KBM-7 (cell line): ENCODE measurements around the gene CST7.

Source experiments
- DNase-seq: peaks from one replicate; pipeline ENCODE4 v3.0.0-alpha.2; 2015
- in situ Hi-C: fragments of 300-500 bp; cut with MboI; formaldehyde crosslinking; loops from 2 replicates; pipeline ENCODE4 v1.14.3; 2020; ENCODE audit warnings: low sequenced_read_pairs, low pct_unique_long_range_greater_than_20kb, mixed read lengths

Gene CST7

DNA sequence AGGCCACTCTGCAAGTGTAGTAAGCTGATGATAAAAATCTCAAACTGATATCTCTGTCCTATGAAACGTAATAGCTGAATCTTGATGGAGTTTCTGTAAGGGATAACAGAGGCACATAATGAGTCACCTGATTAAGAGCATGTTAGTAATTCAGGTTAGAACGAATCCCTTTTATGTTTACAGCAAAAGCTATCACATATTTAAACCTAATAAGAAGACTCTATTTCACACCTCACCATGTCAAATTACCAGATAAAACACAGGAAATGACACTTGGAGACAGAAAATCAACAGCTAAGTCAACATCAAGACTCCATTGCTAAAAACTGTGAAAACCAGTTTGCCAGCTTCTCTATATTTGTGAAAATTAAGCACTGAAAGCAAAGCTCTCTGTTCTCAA lies 11.8 kb downstream of the CST7 start:
- in situ Hi-C loops: no loop called here
- DNase-seq: no peak

DNA sequence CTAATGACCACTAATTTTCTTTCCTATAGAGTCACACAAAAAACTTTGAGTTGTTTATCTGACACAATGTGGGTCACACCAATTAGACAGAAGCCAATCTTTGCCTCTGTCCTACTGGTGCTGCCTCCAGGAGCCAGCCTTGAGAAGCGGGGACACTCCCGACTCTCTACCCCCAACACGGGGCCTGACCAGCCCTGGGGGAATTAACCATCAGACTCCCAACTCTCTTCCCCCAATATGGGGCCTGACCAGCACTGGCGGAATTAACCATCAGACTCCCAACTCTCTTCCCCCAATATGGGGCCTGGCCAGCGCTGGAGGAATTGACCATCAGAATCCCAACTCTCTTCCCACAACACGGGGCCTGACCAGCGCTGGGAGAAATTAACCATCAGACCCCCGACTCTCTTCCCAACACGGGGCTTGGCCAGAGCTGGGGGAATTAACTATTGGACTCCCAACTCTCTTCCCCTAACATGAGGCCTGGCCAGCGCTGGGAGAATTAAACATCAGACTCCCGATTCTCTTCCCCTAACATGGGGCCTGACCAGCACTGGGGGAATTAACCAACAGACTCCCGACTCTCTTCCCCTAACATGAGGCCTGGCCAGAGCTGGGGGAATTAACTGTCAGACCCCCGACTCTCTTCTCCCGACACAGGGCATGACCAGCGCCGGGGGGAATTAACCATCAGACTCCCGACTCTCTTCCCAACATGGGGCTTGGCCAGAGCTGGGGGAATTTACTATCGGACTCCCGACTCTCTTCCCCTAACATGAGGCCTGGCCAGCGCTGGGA lies 12.5 kb downstream of the CST7 start:
- DNase-seq: no peak
- in situ Hi-C loops: no loop called here

DNA sequence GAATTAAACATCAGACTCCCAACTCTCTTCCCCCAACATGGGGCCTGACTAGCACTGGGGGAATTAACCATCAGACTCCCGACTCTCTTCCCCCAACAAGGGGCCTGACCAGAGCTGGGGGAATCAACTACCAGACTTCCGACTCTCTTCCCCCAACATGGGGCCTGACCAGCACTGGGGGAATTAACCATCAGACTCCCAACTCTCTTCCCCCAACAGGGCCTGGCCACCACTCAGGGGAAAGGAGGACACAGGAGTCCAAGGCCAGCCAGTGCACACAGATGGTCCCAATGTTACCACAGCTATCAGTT lies 13.1 kb downstream of the CST7 start:
- in situ Hi-C loops: no loop called here
- no peak for DNase-seq

DNA sequence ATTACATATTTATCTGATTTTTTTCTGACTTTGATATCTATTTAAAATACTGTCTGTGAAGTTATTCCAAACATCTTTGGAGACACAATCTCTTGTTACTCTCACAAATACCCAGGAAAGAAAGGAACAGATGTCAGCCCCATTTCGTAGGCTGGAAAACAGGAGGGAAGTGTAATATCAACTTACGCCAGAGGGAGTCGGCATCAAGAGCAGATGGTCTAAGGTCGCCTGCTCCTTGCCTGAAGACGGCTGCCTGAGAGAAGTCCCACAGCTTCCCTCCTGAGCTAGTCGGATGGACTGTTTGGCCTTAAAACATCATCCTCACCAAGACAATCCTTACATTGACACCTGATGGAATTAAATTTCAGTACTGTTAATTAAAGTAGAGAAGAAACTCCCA lies 13.4 kb downstream of the CST7 start:
- in situ Hi-C loops: no loop called here
- DNase-seq: no peak

DNA sequence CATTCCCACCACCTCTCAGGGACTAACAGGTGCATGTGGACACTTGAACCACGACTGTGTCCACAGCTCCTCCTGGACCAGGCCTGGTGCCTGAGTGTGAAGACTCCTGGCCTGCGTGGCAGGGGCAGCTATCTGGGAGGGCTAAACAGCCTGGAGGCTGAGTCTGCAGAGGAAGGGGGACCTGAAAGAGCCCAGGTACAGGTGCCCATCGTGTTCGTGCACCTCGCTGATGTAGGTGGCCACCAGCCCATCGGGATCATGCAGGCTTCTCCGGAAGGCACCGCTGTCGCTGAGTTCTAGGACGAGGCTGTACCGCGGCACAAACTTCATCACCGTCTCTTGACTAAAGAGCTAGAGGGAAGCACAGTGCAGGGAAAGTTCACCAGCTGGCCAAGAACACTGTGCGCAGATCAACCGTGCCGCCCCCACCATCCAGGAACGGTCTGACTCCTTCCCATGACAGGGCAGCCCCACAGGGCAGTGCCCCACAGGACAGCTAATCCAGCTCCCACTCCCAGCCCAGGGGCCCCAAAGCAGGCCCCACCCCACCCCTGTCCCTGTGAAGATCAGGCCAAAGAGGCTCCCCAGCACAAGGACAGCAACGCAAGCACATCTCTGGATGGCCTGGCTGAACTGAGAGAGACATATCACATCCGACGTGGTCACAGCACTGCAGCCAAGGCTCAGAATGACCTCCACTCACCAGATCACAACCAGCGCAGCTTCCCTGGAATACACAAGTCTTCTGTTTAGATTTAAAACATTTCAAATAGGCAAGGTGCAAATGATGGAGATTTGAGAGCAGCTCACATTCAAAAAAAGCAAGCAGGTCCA lies 14.8 kb downstream of the CST7 start:
- no peak for DNase-seq
- in situ Hi-C loops: no loop called here

DNA sequence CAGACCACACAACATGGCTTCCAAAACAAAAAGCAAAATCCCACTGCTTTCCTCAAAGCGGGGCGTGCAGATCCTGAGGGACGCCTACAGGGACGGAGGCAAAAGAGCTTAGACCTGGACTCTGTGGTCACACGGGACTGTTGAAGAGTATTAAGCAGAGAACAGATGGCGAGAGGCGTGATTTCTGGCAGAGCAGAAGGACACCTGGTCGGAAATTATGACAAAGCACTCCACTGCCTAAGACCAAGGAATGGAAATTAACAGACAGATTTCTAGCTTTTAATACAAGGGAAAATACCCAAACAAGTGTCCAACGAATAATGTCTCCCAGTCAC lies 15.4 kb downstream of the CST7 start:
- in situ Hi-C loops: no loop called here
- DNase-seq: no peak

DNA sequence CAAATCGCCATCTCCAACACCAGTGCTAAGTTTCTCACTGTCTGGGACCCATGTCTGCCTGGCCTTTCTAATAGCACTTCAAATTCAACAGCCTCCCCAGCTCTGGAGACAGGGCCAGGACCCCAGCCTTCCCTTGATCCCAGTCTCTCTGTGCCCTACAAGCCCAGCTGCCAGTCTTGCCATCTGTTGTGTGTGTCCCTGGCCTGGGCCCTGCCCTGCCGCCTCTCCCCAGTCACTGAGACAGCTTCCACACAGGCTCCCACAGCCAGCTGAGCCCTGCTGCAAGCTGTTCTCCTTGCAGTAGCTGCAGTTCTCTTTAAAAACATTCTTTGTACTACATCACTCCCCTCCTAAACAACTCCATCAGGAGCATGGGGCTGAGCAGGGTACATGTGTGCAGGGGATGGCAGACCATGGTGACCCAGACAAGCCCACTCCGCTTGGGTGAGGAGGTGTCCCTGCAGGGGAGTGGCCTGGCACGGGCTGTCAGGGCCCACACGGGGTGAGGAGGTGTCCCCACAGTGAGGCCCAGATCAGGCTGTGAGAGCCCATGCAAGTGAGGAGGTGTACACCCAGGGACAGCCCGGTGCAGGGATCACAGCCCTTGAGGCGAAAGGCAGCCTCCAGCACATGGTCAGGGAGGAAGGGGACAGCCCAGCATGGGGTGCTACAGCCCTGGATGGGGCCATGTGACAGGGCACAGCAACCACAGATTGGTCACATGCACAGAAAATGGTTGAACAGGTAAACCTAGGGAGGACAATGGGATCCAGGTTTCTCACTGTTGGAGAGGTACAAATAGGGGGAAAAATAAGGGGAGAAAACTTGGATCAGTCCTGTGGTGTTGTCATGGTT lies 16.2 kb downstream of the CST7 start:
- in situ Hi-C loops: no loop called here
- no peak for DNase-seq

DNA sequence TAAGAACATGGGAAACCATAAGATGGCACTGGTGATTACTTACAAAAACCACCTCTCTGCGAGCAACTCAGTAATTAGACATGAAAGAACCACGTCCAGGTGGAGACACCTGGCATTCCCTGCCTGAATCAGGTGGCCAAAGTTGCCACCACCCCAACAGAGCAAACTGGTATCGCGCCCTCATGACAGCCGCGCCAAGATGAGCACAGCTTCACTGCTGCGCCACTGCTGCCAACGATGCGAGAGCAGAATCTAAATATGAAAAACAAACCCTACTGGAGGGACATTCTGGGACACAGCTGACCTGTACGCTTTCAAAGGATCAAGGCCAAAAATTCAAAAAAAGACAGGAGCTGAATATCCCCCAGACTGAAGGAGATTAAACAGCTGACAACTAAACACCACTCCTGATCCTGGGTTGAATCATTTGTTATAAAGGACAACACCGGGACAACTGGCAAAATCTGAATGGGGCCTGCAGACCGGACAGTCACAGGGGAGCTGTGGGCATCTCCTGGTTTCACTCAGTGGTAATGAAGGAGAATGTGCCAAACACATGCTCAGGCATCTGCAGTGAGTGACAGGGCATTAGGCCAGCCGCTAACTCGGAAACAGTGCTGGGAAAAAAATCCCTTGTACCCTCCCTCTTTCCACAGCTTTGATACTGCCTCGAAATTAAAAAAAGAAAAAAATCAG lies 17.4 kb downstream of the CST7 start:
- DNase-seq: no peak
- in situ Hi-C loops: no loop called here

DNA sequence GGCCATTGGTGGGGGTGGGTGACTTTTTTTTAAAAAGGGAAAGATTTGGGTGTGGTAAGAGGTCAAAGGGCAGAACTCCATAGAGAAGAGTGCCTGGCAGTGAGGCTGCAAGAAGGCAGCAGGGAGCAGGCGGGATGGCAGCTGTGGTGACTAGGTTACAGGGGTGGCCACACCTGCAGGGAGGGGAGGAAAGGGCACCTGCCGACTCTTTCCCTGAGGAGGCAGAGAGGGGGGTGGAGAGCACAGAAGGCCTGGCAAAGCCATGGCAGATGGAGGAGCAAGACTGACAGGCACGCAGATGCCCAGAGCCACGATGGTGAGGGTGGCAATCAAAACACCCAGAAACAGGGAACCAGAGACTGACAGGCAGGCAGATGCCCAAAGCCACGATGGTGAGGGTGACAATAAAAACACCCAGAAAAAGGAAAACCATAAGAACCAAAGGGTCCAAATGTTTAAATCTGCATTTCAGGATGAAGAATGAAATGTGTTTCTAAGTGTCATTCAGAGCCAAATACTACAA lies 19.3 kb downstream of the CST7 start:
- DNase-seq: no peak
- in situ Hi-C loops: no loop called here

DNA sequence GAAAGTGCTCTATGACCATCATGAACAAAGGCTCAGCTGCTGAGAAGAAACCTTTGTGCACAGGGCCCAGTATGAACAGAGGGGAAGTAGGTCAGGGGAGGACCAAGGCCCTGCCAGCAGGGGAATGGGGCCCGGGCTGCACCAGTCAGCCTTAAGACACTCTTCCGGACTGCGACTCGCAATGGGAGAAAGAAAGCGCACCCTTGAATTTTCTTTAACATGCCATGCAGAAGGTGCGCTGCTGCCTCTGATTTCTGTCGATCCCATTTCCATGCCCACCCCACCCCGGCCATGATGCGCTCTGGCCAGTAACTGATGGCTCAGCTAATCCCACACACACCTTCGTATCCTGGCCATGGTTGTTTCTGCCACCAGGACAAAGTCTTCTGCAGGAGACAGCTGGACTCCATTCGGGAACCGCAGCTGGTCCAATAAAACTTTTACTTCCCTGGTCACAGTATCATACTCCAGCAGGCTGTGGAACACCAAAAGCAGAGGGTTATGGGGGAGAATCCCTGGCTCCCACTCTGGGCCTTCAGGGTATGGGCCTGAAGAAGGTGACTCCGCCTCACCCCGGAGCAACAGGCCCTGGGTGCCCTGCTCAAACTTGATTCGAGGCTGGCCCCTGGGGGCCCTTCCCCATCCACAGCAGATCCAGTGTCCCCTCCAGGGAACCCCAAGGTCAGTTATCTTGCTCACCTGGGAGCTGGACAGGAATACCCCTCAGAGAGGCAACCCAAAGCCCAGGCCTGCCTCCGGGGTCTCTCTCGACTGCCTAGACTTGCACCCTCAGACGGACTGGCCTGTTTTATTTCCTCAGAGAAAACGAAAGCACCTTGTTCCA lies 20.3 kb downstream of the CST7 start:
- in situ Hi-C loops: no loop called here
- no peak for DNase-seq

DNA sequence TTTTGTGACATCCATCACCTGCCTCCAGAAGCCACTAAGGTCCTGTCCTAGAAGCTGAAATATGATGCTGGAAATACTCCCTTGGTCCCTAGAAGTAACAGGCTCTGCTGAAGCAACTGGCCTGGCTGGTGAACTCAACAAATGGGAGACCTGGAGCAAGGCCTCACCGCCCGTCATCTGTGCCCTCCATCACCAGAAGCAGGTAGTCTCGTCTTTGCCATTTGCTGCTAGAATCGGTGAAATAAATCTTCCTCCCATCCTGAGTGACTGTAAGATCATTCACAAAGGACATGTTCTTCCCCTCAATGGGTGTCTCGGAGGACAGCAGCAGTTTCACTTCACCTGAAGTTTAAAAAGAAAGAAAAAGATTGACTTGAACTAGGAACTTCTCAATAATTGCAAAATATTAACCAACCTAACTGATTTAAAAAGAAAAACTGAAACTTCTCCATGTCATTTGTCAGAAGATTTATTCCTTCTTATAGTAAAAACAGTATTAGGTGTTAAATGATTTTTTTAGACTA lies 21.0 kb downstream of the CST7 start:
- in situ Hi-C loops: no loop called here
- DNase-seq: no peak

DNA sequence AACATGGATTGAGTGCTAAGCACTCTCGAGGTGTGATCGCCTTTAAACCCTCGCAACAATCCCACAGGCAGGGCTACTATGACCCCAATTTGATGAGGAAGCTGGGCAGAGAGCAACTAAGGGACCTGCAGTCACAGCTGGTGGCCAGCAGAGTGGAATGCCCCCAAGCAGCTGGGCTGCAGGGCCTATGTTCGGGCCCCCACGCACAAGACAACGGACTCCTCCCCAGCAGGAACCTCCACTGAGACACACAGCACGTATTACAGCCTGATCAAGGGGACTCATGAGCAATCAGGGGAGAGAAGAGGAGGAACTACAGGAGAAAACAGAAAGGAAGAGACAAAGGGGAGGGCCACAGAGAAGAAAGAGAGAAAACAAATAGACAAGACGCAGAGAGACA lies 21.7 kb downstream of the CST7 start:
- peak; percentile 42 for DNase-seq
- in situ Hi-C loops: no loop called here

DNA sequence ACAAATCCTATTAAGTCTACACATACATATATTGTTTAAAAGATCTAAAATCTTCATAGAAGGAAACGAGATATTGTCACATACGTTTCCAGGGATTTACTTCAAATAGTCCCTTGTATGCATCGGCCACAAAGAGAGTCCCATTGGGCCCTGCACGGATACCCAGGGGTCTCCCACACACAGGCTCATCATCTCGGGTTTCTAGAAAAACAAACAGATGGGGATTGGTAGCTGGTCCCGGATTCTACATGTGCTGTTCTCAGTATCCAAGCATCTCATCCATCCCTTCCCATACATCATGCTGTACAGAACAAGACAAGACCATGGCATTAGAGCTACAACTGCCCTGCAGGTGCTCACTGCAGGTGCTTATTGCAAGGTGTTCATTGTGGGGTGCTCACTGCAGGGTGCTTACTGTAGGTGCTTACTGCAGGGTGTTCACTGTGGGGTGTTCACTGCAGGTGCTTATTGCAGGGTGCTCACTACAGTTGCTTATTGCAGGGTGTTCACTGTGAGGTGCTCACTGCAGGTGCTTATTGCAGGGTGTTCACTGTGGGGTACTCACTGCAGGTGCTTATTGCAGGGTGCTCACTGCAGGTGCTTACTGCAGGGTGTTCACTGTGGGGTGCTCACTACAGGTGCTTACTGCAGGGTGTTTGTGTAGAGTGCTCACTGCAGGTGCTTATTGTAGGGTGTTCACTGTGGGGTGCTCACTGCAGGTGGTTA lies 22.5 kb downstream of the CST7 start:
- no peak for DNase-seq
- in situ Hi-C loops: no loop called here

DNA sequence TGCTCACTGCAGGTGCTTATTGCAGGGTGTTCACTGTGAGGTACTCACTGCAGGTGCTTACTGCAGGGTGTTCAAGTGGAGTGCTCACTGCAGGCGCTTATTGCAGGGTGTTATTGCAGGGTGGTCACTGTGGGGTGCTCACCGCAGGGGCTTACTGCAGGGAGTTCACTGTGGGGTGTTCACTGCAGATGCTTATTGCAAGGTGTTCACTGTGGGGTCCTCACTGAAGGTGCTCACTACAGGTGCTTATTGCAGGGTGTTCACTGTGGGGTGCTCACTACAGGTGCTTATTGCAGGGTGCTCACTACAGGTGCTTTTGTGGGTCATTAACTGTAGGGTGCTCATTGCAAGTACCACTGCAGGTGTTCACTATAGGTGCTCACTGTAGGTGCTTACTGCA lies 23.3 kb downstream of the CST7 start:
- in situ Hi-C loops: no loop called here
- no peak for DNase-seq

DNA sequence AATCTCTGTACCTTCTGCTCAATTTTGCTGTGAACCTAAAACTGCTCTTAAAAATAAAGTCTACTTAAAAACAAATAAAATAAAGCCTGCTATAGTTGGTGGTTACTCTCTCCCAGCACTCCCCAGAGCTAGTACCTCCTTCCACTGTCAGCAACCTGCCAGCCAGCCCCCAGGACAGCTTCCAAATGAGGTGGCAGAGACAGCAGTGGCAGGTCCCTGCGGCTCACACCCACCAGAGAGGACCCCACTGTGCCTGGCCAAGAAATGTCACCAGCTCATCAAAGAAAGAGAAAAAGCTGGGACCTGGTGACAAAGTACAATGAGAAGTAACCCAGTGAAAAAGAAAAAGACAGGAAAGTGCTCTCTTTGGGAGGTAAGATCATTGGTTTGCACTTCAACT lies 28.3 kb downstream of the CST7 start:
- no peak for DNase-seq
- in situ Hi-C loops: loop anchor here (25.0 kb wide), 1 partner anchor 210 kb away; the partner anchor contains the start of gene ENTPD6

DNA sequence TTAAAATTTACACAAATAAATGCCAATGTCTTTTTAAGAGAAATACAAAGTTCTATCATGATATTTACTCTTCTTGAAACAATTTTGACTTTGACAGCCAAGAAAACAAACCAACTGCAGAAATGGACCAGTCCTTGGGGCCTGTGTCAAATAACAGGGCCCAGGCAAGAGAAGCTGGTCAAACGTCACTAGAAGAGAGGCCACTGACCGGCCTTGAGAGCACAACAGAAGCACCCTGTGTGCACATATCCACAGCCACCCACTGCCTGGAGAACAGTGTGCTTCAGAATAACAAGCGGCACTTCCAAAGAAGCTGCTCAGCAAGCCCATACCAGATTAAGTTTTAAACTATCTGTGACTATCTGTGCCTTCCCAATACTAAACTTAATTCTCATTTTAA lies 28.7 kb downstream of the CST7 start:
- in situ Hi-C loops: loop anchor here (25.0 kb wide), 1 partner anchor 210 kb away; the partner anchor contains the start of gene ENTPD6
- no peak for DNase-seq

DNA sequence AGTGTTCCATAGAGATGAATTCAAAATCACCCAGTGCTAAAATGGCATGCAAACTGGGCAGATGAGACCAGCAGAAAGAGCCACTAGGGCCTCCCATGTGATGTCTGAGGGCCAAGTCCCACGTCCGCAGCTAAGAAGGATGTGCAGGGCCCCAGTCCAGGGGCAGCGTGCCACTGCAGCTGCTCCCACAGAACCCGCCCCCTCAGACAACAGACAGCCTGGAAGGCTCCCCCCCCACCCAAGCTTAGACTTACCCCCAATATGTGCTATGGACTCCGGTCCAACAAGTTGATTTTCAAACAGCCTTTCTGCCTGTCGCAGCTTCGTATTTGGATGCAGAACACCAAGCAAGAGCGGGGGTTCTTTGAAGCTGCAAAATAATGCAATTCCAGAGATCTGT lies 29.4 kb downstream of the CST7 start:
- no peak for DNase-seq
- in situ Hi-C loops: loop anchor here (25.0 kb wide), 1 partner anchor 209 kb away; the partner anchor contains the start of gene ENTPD6
